SK-N-SH (cell line): Measurements from ENCODE around the gene IGFBP7. TPM values are rescaled to one million over a fixed set of nuclear protein-coding genes. Genes with fewer than 3 reads are reported as not detected.

ENCODE experiments used
- CTCF ChIA-PET: fragments of 300-600, 350-600 bp; formaldehyde crosslinking; extraction: SDS; loops from one replicate; lab custom pipeline; 2021; lab: Yijun Ruan, JAX
- POLR2A ChIA-PET: fragments of 350-600 bp; sonication (Branson Sonifier 250); formaldehyde crosslinking; extraction: SDS; loops from one replicate; lab custom pipeline; 2020; ENCODE audit warnings: antibody characterized with exemption, inconsistent platforms; lab: Yijun Ruan, JAX
- DNase-seq: peaks from one replicate; pipeline ENCODE4 v3.0.0; 2012
- H2AFZ ChIP-seq: fragments of 200-600 bp; sonication (generic); 2 replicates; pipeline ENCODE4 v1.8.1; 2016; ENCODE audit warnings: antibody characterized with exemption, mild to moderate bottlenecking, low read depth
- H3F3A ChIP-seq: fragments of 200-600 bp; sonication (generic); replicated peaks from 2 replicates; pipeline ENCODE3; 2016; ENCODE audit warnings: antibody characterized with exemption, mild to moderate bottlenecking; ENCODE audit not compliant: insufficient read depth
- H3K27ac ChIP-seq, 2 experiments: fragments of 200-500 bp in 1 of 2; fragments of 200-600 bp in 1 of 2; sonication (Bioruptor generic) in 1 of 2; sonication (generic), shearing (Covaris generic) in 1 of 2; 2 replicates each; pipeline versions ENCODE4 v1.5.1 to v1.6.1; 2014 to 2016; ENCODE audit warnings: low read depth in 2 of 2, inconsistent platforms in 1 of 2, low read length in 1 of 2, mild to moderate bottlenecking in 1 of 2, mixed read lengths in 1 of 2
- H3K27me3 ChIP-seq: fragments of 200-600 bp; sonication (generic), shearing (Covaris generic); 2 replicates; pipeline ENCODE4 v1.6.1; 2016; ENCODE audit warnings: mixed run types; ENCODE audit not compliant: insufficient read depth
- H3K36me3 ChIP-seq, 2 experiments: fragments of 200-500 bp in 1 of 2; fragments of 200-600 bp in 1 of 2; sonication (Bioruptor generic) in 1 of 2; sonication (generic) in 1 of 2; replicated peaks in 1 of 2; 2 replicates each; pipeline versions ENCODE3 to v1.5.1; 2014 to 2016; ENCODE audit warnings: low read length in 1 of 2, mild to moderate bottlenecking in 1 of 2; ENCODE audit not compliant: insufficient read depth in 2 of 2, control insufficient read depth in 1 of 2
- H3K4me1 ChIP-seq, 2 experiments: fragments of 200-500 bp in 1 of 2; fragments of 200-600 bp in 1 of 2; sonication (Bioruptor generic) in 1 of 2; sonication (generic), shearing (Covaris generic) in 1 of 2; 2 replicates each; pipeline versions ENCODE4 v1.5.1 to v1.6.1; 2014 to 2016; ENCODE audit warnings: low read depth in 1 of 2, low read length in 1 of 2, mixed run types in 1 of 2; ENCODE audit not compliant: insufficient read depth in 2 of 2, control insufficient read depth in 1 of 2
- H3K4me2 ChIP-seq: fragments of 200-600 bp; sonication (generic), shearing (Covaris generic); 2 replicates; pipeline ENCODE4 v1.6.1; 2017; ENCODE audit warnings: mixed run types
- H3K4me3 ChIP-seq, 2 experiments: fragments of 200-500 bp in 1 of 2; fragments of 200-600 bp in 1 of 2; sonication (Bioruptor generic) in 1 of 2; sonication (generic), shearing (Covaris generic) in 1 of 2; 2 replicates each; pipeline versions ENCODE4 v1.5.1 to v1.8.1; 2014 to 2016; ENCODE audit warnings: low read depth in 2 of 2, inconsistent platforms in 1 of 2, low read length in 1 of 2, mild to moderate bottlenecking in 1 of 2, mixed read lengths in 1 of 2, moderate library complexity in 1 of 2
- H3K79me2 ChIP-seq: fragments of 200-600 bp; sonication (generic); 2 replicates; pipeline ENCODE4 v1.8.1; 2017; ENCODE audit warnings: mild to moderate bottlenecking; ENCODE audit not compliant: insufficient read depth
- H3K9ac ChIP-seq: fragments of 200-600 bp; sonication (generic); 2 replicates; pipeline ENCODE4 v1.6.1; 2017; ENCODE audit warnings: mixed run types
- H3K9me2 ChIP-seq: fragments of 200-600 bp; sonication (generic); 2 replicates; pipeline ENCODE4 v1.6.1; 2017; ENCODE audit warnings: mixed run types
- H3K9me3 ChIP-seq: fragments of 200-600 bp; sonication (generic); 2 replicates; pipeline ENCODE4 v1.6.1; 2017; ENCODE audit warnings: mixed run types, mild to moderate bottlenecking, moderate library complexity
- H4K20me1 ChIP-seq: fragments of 200-600 bp; sonication (generic); 2 replicates; pipeline ENCODE4 v1.6.1; 2017; ENCODE audit warnings: mild to moderate bottlenecking, mixed run types; ENCODE audit not compliant: insufficient read depth
- CHD2 ChIP-seq: fragments of 150-350 bp; IDR thresholded peaks from 2 replicates; pipeline ENCODE4 v1.6.1; 2018; ENCODE audit warnings: low read length; ENCODE audit not compliant: partially characterized antibody
- EP300 ChIP-seq, 2 experiments: IDR thresholded peaks; 2 replicates each; pipeline versions ENCODE4 v1.4.0 to v1.6.1; 2012; ENCODE audit warnings: borderline replicate concordance in 1 of 2, low read depth in 1 of 2, low read length in 1 of 2
- FOSL2 ChIP-seq: IDR thresholded peaks from 2 replicates; pipeline ENCODE4 v1.4.0; 2012; ENCODE audit warnings: low read depth, mild to moderate bottlenecking, moderate library complexity, borderline replicate concordance
- FOXM1 ChIP-seq: IDR thresholded peaks from 2 replicates; pipeline ENCODE4 v1.4.0; 2012; ENCODE audit warnings: low read depth, mild to moderate bottlenecking
- MXI1 ChIP-seq: IDR thresholded peaks from 2 replicates; pipeline ENCODE4 v1.6.1; 2012; ENCODE audit warnings: mild to moderate bottlenecking, low read depth, low read length, improper control_type of control experiment
- NRF1 ChIP-seq: IDR thresholded peaks from 2 replicates; pipeline ENCODE4 v1.6.1; 2012; ENCODE audit warnings: low read depth, mild to moderate bottlenecking, low read length
- POLR2AphosphoS5 ChIP-seq: IDR thresholded peaks from 2 replicates; pipeline ENCODE4 v1.6.1; 2012; ENCODE audit warnings: low read depth, low read length
- RAD21 ChIP-seq: IDR thresholded peaks from 2 replicates; pipeline ENCODE4 v1.6.1; 2012; ENCODE audit warnings: mild to moderate bottlenecking, low read length
- RFX5 ChIP-seq: IDR thresholded peaks from 2 replicates; pipeline ENCODE4 v1.6.1; 2012; ENCODE audit warnings: mild to moderate bottlenecking, improper control_type of control experiment, low read length
- RXRA ChIP-seq: IDR thresholded peaks from 2 replicates; pipeline ENCODE4 v1.4.0; 2012; ENCODE audit warnings: low read depth, mild to moderate bottlenecking, borderline replicate concordance
- SIN3A ChIP-seq: IDR thresholded peaks from 2 replicates; pipeline ENCODE4 v1.6.1; 2012; ENCODE audit warnings: low read depth, mild to moderate bottlenecking, low read length, moderate library complexity, borderline replicate concordance
- SMC3 ChIP-seq: IDR thresholded peaks from 2 replicates; pipeline ENCODE4 v1.6.1; 2012; ENCODE audit warnings: low read depth, low read length, improper control_type of control experiment
- TAF1 ChIP-seq: IDR thresholded peaks from 2 replicates; pipeline ENCODE4 v1.6.1; 2012; ENCODE audit warnings: low read depth, mild to moderate bottlenecking, low read length, moderate library complexity, borderline replicate concordance
- TCF12 ChIP-seq: IDR thresholded peaks from 2 replicates; pipeline ENCODE4 v1.4.0; 2012
- YY1 ChIP-seq: IDR thresholded peaks from 2 replicates; pipeline ENCODE4 v1.4.0; 2012; ENCODE audit warnings: low read depth, mild to moderate bottlenecking
- WGBS: methylation state at CpG from one replicate; pipeline ENCODE4 v1.1.6; 2017; ENCODE audit warnings: low lambda C conversion rate; 5-methylcytosine and 5-hydroxymethylcytosine counted together
- polyA plus RNA-seq, 3 experiments: library from polyadenylated mRNA; depleted of rRNA; stranded (reverse); fragments of >200 nt; gene quantifications; 2 replicates each; pipeline ENCODE4 v1.2.3, GENCODE V29; 2012
- TF ChIP-seq, protein P1 (sequence below): fragments of 150-350 bp; IDR thresholded peaks from 2 replicates; pipeline ENCODE4 v1.6.1; 2016; ENCODE audit warnings: mild to moderate bottlenecking, low read depth, low read length
- TF ChIP-seq, protein P2 (sequence below): IDR thresholded peaks from 2 replicates; pipeline ENCODE4 v1.4.0; 2012; ENCODE audit warnings: low read depth, borderline replicate concordance
- TF ChIP-seq, protein P3 (sequence below): IDR thresholded peaks from 2 replicates; pipeline ENCODE4 v1.4.0; 2012; ENCODE audit warnings: low read depth
- TF ChIP-seq, protein P4 (sequence below): IDR thresholded peaks from 2 replicates; pipeline ENCODE4 v1.4.0; 2012; ENCODE audit warnings: low read depth, borderline replicate concordance

IGFBP7 gene
- polyA plus RNA-seq, 1 of the 3 experiments (the other 2 are of a cell fraction): 0.38 TPM

DNA sequence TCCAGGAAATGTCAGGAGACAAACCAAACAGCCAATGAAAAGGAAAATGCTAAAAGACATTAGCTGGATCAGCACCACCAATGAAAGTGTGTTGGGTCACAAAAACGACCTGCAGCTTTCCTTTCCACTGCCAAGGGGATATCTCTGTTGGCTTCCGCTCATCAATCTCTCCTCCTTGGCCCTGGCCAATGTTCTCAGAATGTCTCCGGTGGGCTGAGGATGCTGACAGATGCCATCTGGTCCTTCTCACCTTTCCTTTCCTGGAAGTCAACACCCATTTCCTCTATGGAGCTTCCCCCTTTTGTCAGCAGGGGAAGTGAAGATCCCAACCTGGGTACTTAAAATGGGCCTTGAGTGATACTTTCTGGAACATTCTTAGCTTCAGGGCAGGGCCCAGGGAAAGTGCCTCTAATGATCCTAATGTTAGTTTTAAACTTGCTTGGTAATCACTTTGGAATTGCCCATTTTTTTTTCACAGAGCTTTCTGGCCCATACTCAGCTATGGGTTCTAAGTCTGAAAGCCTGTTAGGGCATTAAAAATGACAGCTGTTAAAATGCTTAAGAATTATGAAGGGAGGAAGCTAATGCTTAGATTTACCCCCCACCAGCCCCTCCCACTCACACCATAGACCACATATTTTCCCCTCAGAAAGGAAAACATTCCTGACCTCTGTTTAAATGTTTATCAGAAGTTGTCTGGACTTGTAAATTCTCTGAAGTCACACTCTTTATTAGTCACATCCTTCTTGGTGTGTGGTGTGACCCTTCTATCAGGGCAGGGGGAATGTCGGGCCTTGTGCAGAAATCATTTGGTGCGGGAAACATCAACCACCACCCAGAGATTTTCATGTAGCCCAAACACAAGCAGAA is 29.2 kb downstream of the IGFBP7 start:
- Histone ChIP-seq H3F3A (peaks cover 47% of the 10 kb centered on the region), H3K4me3 (no peak overlapping the region), H3K9me2 (no peaks in the 10 kb centered on the region), H3K4me1 (peaks cover 0 to 12% of the 10 kb centered on the region in 2 experiments; a peak in 2 of 4 replicates), H3K4me2 (0 out of 2 replicates have a peak overlapping the region, but pooled peaks have one; percentile 22), H3K9me3 (no peaks in the 10 kb centered on the region), H3K27ac (peak overlapping the region; percentile 71 to 91; a peak in 3 of 4 replicates), H3K36me3 (no peaks in the 10 kb centered on the region), H2AFZ (peak overlapping the region; percentile 21; the same call in 1 of the 2 replicates), H3K27me3 (no peaks in the 10 kb centered on the region), H3K9ac (peak overlapping the region; percentile 40; the same call in 1 of the 2 replicates), H4K20me1 (no peaks in the 10 kb centered on the region), H3K79me2 (no peaks in the 10 kb centered on the region)
- DNase-seq: no peak
- TF ChIP-seq SMC3 (no peak), EP300 (IDR thresholded peaks at IDR 0.05; ENCODE audit: borderline replicate concordance in 1 of 2, low read depth in 1 of 2, low read length in 1 of 2) (no peak), RXRA (peak; percentile 43; the same call in 1 of the 2 replicates), FOSL2 (no peak), NRF1 (no peak), FOXM1 (no peak), TCF12 (0 out of 2 replicates have a peak, but pooled peaks have one; percentile 11)
- TF ChIP-seq, protein P1, sequence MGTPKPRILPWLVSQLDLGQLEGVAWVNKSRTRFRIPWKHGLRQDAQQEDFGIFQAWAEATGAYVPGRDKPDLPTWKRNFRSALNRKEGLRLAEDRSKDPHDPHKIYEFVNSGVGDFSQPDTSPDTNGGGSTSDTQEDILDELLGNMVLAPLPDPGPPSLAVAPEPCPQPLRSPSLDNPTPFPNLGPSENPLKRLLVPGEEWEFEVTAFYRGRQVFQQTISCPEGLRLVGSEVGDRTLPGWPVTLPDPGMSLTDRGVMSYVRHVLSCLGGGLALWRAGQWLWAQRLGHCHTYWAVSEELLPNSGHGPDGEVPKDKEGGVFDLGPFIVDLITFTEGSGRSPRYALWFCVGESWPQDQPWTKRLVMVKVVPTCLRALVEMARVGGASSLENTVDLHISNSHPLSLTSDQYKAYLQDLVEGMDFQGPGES: no peak
- 66% methylated on average over 5 of the region's 5 CpGs for WGBS
- ChIA-PET POLR2A (no interaction called here), CTCF (interaction anchor here (1.0 to 1.4 kb wide), 3 partner anchors 13 to 82 kb away, joined by 4 to 5 read pairs (median 4); no protein-coding TSS in a partner anchor)

DNA sequence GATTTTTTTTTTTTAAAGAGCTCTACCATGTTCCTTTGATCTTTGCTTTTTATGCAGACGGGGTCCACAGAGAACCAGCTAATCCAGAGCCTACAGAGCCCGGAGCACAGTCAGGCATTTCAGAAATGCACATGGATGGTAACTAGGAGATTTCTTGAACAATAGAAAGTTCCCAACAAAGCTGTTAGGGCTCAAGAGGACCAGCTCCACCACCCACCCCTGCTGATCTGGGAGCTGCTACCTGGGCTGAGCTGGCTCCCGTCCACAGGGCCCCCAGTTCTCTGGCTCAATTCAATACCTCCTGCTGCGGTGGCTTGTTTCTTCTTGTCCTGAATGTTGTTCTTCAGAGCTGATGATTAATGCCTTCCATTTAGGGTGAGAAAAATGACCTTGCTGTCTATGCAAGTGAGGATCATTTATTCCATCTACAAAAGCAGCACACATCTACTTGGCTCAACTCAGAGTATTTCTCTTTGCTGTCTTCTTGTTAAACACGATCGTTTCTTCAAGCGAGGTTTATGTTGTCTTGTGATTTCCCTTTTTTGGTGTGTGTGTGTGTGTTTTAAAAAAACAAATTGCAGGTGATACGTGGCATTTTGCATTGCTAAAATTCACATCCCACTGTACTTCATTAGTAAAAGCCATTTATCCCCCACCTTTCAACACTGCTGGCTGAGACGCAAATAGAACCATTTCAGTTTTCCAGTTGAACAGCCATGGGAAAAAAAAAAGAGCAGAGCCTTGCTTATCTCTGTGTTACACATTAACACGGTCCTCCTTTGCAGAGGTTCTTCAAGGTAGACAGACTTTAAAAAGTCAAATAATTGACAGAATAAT is 31.3 kb downstream of the IGFBP7 start:
- peak overlapping the region in 1 of 2 experiments; percentile 91; a peak in 2 of 4 replicates for H3K27ac ChIP-seq
- no peaks in the 10 kb centered on the region for H3K27me3 ChIP-seq
- no peaks in the 10 kb centered on the region for H3K9me2 ChIP-seq
- DNase-seq: no peak
- no peak for TF ChIP-seq RAD21
- TF ChIP-seq SMC3: no peak
- TF ChIP-seq, protein P2, sequence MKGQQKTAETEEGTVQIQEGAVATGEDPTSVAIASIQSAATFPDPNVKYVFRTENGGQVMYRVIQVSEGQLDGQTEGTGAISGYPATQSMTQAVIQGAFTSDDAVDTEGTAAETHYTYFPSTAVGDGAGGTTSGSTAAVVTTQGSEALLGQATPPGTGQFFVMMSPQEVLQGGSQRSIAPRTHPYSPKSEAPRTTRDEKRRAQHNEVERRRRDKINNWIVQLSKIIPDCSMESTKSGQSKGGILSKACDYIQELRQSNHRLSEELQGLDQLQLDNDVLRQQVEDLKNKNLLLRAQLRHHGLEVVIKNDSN: no peak
- TF ChIP-seq, protein P3, sequence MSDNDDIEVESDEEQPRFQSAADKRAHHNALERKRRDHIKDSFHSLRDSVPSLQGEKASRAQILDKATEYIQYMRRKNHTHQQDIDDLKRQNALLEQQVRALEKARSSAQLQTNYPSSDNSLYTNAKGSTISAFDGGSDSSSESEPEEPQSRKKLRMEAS: no peak
- no peak for TF ChIP-seq MXI1
- TF ChIP-seq TAF1: no peak
- no peak for TF ChIP-seq RFX5
- no peak for TF ChIP-seq SIN3A
- no peak for TF ChIP-seq NRF1
- no peak for TF ChIP-seq EP300 (IDR thresholded peaks at IDR 0.05; ENCODE audit: borderline replicate concordance in 1 of 2, low read depth in 1 of 2, low read length in 1 of 2)
- TF ChIP-seq POLR2AphosphoS5: no peak
- no peak for TF ChIP-seq FOSL2
- TF ChIP-seq, protein P4, sequence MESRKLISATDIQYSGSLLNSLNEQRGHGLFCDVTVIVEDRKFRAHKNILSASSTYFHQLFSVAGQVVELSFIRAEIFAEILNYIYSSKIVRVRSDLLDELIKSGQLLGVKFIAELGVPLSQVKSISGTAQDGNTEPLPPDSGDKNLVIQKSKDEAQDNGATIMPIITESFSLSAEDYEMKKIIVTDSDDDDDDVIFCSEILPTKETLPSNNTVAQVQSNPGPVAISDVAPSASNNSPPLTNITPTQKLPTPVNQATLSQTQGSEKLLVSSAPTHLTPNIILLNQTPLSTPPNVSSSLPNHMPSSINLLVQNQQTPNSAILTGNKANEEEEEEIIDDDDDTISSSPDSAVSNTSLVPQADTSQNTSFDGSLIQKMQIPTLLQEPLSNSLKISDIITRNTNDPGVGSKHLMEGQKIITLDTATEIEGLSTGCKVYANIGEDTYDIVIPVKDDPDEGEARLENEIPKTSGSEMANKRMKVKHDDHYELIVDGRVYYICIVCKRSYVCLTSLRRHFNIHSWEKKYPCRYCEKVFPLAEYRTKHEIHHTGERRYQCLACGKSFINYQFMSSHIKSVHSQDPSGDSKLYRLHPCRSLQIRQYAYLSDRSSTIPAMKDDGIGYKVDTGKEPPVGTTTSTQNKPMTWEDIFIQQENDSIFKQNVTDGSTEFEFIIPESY: no peak
- TF ChIP-seq TCF12: no peak
- no peak for TF ChIP-seq YY1
- TF ChIP-seq CHD2: no peak
- no peak for TF ChIP-seq FOXM1
- TF ChIP-seq, all 33 proteins: peak for 0
- Histone ChIP-seq H3K9me3 (no peaks in the 10 kb centered on the region), H3K36me3 (no peaks in the 10 kb centered on the region), H3F3A (peaks cover 56% of the 10 kb centered on the region), H4K20me1 (no peaks in the 10 kb centered on the region), H3K4me3 (no peak overlapping the region), H3K9ac (peak overlapping the region; percentile 34; the same call in 1 of the 2 replicates), H2AFZ (peak overlapping the region; percentile 27; the same call in 1 of the 2 replicates), H3K4me2 (no peak overlapping the region), H3K4me1 (peaks cover 0 to 24% of the 10 kb centered on the region in 2 experiments; a peak in 2 of 4 replicates), H3K79me2 (no peaks in the 10 kb centered on the region)
- ChIA-PET POLR2A (interaction anchor here (0.6 kb wide), 1 partner anchor 88 kb away, joined by 3 read pairs; no protein-coding TSS in a partner anchor), CTCF (interaction anchor here (1.1 to 2.2 kb wide), 2 partner anchors 38 to 85 kb away, joined by 4 to 8 read pairs; no protein-coding TSS in a partner anchor)
- WGBS: 61% methylated on average over 9 of the region's 10 CpGs
